NB4 (cell line): ENCODE data around the gene SPINK1.

ENCODE experiments used
- DNase-seq: peaks from one replicate; pipeline ENCODE4 v3.0.0; 2010; ENCODE audit warnings: low read depth
- H3K4me3 ChIP-seq: one replicate; pipeline ENCODE4 v1.5.1; 2011; ENCODE audit warnings: mild to moderate bottlenecking, low read depth, low read length, moderate library complexity
- MYC ChIP-seq: IDR thresholded peaks from 2 replicates; pipeline ENCODE4 v1.6.1; 2011; ENCODE audit warnings: low read depth, low read length
- POLR2A ChIP-seq: IDR thresholded peaks from 2 replicates; pipeline ENCODE4 v1.6.1; 2011; ENCODE audit warnings: mild to moderate bottlenecking; ENCODE audit not compliant: insufficient read length; ENCODE audit errors: extremely low read depth
- TF ChIP-seq, protein P1 (sequence below): IDR thresholded peaks from 2 replicates; pipeline ENCODE4 v1.6.1; 2011; ENCODE audit warnings: low read depth, low read length
- TF ChIP-seq, protein P2 (sequence below): IDR thresholded peaks from one replicate; pipeline ENCODE4 v1.5.1; 2012; ENCODE audit warnings: low read depth, low read length

The SPINK1 gene, protein sequence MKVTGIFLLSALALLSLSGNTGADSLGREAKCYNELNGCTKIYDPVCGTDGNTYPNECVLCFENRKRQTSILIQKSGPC

DNA sequence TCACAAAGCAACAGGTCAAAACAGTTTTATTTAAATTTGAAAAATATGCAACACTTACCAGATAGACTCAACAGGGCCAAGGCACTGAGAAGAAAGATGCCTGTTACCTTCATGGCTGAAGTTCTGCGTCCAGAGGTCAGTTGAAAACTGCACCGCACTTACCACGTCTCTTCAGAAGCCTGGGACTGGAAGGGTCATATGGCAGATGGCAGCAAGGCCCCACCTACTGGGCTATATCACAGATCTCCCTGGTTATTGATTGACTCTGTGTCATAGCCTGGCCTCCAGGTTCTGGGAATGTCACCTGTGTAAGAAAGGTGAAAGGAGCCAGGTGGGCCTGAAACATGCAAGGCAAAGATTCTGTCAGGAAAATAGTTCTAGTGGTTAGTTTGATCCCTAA, at the start of gene SPINK1:
Gene SPINK1 (minus strand): TSS at position 207 of the 400 bp plus-strand sequence. CDS start 94 bp downstream, at position 113.
- TF ChIP-seq MYC (no peak), POLR2A (no peak)
- TF ChIP-seq, protein P1, sequence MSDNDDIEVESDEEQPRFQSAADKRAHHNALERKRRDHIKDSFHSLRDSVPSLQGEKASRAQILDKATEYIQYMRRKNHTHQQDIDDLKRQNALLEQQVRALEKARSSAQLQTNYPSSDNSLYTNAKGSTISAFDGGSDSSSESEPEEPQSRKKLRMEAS = no peak
- TF ChIP-seq, protein P2, sequence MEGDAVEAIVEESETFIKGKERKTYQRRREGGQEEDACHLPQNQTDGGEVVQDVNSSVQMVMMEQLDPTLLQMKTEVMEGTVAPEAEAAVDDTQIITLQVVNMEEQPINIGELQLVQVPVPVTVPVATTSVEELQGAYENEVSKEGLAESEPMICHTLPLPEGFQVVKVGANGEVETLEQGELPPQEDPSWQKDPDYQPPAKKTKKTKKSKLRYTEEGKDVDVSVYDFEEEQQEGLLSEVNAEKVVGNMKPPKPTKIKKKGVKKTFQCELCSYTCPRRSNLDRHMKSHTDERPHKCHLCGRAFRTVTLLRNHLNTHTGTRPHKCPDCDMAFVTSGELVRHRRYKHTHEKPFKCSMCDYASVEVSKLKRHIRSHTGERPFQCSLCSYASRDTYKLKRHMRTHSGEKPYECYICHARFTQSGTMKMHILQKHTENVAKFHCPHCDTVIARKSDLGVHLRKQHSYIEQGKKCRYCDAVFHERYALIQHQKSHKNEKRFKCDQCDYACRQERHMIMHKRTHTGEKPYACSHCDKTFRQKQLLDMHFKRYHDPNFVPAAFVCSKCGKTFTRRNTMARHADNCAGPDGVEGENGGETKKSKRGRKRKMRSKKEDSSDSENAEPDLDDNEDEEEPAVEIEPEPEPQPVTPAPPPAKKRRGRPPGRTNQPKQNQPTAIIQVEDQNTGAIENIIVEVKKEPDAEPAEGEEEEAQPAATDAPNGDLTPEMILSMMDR = no peak
- H3K4me3 ChIP-seq = no peak within 1 kb of the TSS
- DNase-seq = no peak

DNA sequence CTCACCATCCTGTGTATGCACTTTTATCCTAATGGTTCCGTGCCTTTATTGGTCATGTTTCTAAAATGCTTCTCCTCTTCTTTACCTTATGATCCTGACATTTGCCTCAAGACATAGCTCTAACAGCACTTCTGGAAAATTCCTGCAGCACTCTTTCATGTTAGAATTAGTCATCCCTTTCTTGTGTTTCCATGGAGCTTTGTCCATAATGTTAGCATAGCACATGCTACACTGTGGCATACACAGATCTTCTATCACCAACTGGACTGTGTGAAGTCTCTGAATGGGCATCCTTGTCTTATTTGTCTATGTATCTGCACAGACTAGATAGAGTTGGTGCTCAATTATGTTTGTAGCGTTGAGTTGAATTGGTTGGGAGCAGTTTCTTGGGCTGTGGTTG, 49.0 kb upstream of the SPINK1 start:
- TF ChIP-seq POLR2A = no peak
- no peak for TF ChIP-seq MYC
- TF ChIP-seq, protein P1 = no peak
- TF ChIP-seq, protein P2 = no peak
- H3K4me3 ChIP-seq = no peak overlapping the region
- DNase-seq = no peak

DNA sequence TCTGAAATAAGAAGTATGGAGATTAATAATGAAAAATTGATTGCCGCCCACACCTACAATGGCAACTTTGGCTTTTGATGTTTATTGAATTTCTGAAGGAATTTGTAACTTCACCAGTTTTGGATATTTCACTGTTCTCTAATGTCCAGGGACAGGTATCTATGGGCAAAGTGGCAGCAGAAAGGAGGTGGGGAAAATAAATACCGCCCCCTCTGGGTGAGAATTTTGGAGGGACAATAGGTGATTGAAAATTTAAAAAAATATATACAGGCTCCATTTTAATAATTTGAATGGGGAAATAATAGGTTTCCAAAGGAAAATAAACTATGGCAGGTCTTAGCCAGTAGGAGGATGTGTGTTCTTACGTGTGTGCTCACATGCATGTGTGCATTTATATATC, 48.3 kb upstream of the SPINK1 start:
- TF ChIP-seq, protein P2 = no peak
- TF ChIP-seq, protein P1 = no peak
- TF ChIP-seq POLR2A = no peak
- TF ChIP-seq MYC = no peak
- no peak for DNase-seq
- H3K4me3 ChIP-seq = no peak overlapping the region

DNA sequence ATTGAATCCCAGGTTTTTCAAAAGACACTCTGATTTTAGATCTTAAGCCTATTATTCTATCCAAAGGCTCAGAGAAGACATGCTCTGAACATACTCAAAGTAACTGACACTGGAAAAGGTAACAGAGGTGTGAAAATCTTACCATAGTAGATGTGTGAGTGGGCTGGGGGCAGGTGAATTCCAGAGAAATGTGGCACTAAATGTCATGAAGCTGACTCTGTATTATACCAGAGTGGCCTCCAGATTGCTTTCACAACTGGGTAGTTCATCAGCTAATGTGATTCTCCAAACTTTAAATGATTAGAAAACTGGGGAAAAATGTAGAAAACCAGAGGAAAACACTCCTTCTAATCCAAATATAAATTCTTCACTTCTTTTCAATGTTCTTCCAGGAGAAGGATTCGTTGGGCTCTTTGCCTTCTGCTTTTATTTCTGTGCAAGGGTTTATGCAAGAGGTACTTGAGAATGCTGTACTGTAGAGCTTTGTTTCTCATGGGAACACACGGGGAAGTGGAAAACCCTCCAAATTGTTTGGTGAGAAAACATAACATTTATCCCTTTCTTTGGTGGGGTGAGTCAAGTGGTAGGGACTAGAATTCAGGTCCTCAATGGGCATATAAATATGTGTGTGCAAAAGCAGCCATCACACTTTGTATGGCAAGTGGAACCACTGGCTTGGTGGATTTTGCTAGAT, 46.7 kb upstream of the SPINK1 start, which contains the start of gene SCGB3A2:
Gene SCGB3A2 (plus strand): TSS at position 646 of the 694 bp plus-strand sequence. CDS start 93 bp downstream, outside the sequence.
- TF ChIP-seq, protein P1 = no peak
- TF ChIP-seq, protein P2 = no peak
- H3K4me3 ChIP-seq = no peak within 1 kb of the TSS
- DNase-seq = no peak

DNA sequence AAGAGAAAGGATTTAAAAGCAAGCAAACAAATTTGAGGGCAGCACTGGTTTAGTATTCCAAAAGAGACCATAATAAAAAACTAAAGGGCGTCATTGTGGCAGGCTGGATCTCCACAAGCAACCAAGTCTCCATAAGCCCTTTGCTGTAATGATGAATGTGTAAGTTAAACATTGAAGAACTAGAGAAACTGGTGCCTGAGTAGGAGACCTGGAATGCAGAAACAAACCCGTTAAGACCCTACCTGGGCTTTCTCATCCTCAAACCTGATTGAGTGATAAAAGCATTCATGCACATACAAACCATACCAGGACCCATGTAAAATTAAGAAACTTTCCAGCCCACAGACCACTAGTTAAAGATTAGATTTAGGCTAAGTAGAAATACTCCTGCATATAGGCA, 45.2 kb upstream of the SPINK1 start:
- DNase-seq = no peak
- no peak overlapping the region for H3K4me3 ChIP-seq
- TF ChIP-seq, protein P2 = no peak
- TF ChIP-seq, protein P1 = no peak
- no peak for TF ChIP-seq POLR2A
- TF ChIP-seq MYC = no peak
